Measurements from ENCODE around the gene CNGA1.

CNGA1 gene

GRCh38 chr4:47891928-47892327, 124.6 kb downstream of the CNGA1 start:
- no peak for TF ChIP-seq CTCF (IDR thresholded peaks at IDR 0.05)
- no peak for DNase-seq (ENCODE audit: low spot score)
- no peak overlapping the region for H3K27ac ChIP-seq
- no peak overlapping the region for H3K4me3 ChIP-seq

Data from coronary artery (tissue), 2 donors.